ENCODE data around the gene SLC15A1. TPM values are rescaled to one million over a fixed set of nuclear protein-coding genes. Genes with fewer than 3 reads are reported as not detected.

Gene SLC15A1
- total RNA-seq, 2 experiments from 2014 or later, result not detected

DNA sequence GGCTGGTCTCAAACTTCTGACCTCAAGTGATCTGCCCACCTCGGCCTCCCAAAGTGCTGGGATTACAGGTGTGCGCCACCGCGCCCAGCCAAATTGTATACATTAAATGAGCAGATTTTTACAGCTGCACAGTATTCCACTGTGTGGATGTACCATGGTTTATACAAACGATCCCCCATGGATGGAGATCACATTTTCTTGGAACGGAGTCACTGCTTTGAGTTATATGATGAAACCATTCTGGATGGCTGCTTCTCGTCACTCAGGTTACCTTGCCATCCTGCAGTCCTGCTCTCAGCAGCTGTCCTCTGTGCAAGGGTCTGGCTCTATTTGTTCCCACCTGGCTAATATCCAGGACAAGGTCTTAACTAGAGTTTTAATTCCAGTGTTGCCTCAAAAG lies 39.1 kb upstream of the SLC15A1 start:
- BruUV-seq (replicated peaks), result no TSS peak
- Histone ChIP-seq H3K9me2 (ENCODE audit: insufficient read depth, low read length) (no peaks in the 10 kb centered on the region), H3K4me2 (ENCODE audit: low read length) (no peak overlapping the region), H3K4me1 (ENCODE audit: insufficient read depth, low read length, poor library complexity, severe bottlenecking) (no peaks in the 10 kb centered on the region), H3K4me3 (ENCODE audit: low read depth, low read length, poor library complexity, severe bottlenecking) (no peak overlapping the region), H4K20me1 (ENCODE audit: insufficient read depth, low read length) (no peaks in the 10 kb centered on the region), H3K79me2 (ENCODE audit: insufficient read depth, low read depth, low read length) (no peaks in the 10 kb centered on the region), H3K27ac (ENCODE audit: low read depth, low read length, poor library complexity, severe bottlenecking) (no peak overlapping the region), H3K9me3 (ENCODE audit: low read length) (no peaks in the 10 kb centered on the region), H2AFZ (ENCODE audit: low read length) (no peak overlapping the region), H3K36me3 (ENCODE audit: insufficient read depth, low read length) (no peaks in the 10 kb centered on the region; the same call in 1 of the 2 replicates)
- no peak for TF ChIP-seq EZH2phosphoT487 (IDR thresholded peaks at IDR 0.05; ENCODE audit: borderline replicate concordance, low read depth, low read length)
- TF ChIP-seq, protein P1, sequence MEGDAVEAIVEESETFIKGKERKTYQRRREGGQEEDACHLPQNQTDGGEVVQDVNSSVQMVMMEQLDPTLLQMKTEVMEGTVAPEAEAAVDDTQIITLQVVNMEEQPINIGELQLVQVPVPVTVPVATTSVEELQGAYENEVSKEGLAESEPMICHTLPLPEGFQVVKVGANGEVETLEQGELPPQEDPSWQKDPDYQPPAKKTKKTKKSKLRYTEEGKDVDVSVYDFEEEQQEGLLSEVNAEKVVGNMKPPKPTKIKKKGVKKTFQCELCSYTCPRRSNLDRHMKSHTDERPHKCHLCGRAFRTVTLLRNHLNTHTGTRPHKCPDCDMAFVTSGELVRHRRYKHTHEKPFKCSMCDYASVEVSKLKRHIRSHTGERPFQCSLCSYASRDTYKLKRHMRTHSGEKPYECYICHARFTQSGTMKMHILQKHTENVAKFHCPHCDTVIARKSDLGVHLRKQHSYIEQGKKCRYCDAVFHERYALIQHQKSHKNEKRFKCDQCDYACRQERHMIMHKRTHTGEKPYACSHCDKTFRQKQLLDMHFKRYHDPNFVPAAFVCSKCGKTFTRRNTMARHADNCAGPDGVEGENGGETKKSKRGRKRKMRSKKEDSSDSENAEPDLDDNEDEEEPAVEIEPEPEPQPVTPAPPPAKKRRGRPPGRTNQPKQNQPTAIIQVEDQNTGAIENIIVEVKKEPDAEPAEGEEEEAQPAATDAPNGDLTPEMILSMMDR (conservative IDR thresholded peaks at IDR 0.05; ENCODE audit: low read length), result no peak
- intact Hi-C loops (cut with micrococcal nuclease; ENCODE audit: unreplicated experiment), result no loop called here
- DNase-seq (ENCODE audit: low spot score), result no peak
- ChIA-PET CTCF (ENCODE audit: unreplicated experiment) (no interaction called here), POLR2A (no interaction called here)

DNA sequence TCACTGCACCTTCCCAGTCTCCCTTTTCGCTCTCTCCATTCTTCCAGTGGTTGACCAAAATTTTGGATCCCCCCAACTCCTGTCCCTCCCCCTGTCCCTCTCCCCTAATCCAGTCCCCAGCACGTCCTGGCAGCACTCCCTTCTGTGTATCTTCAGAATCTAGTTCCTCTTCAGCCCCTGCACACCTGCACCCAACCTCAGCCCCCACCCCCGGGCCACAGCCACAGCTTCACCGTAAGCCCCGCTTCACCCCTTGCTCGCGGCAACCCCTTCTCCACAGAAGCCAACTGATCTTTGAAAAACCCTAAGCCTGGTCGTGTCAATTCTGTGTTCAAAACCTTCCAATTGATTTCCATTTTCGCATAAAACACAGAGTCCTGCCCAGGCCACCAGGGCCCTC lies 35.5 kb upstream of the SLC15A1 start:
- no peaks in the 10 kb centered on the region for H3K9me2 ChIP-seq (ENCODE audit: insufficient read depth, low read length)
- H3K4me1 ChIP-seq (ENCODE audit: insufficient read depth, low read length, poor library complexity, severe bottlenecking), result no peaks in the 10 kb centered on the region
- no peak overlapping the region for H3K4me2 ChIP-seq (ENCODE audit: low read length)
- ChIA-PET POLR2A (no interaction called here), CTCF (ENCODE audit: unreplicated experiment) (no interaction called here)
- no peaks in the 10 kb centered on the region for H3K9me3 ChIP-seq (ENCODE audit: low read length)
- TF ChIP-seq, protein P1 (conservative IDR thresholded peaks at IDR 0.05; ENCODE audit: low read length), result no peak
- no peak for DNase-seq (ENCODE audit: low spot score)
- no peaks in the 10 kb centered on the region for H3K79me2 ChIP-seq (ENCODE audit: insufficient read depth, low read depth, low read length)
- H3K4me3 ChIP-seq (ENCODE audit: low read depth, low read length, poor library complexity, severe bottlenecking), result no peak overlapping the region
- H3K27ac ChIP-seq (ENCODE audit: low read depth, low read length, poor library complexity, severe bottlenecking), result no peak overlapping the region
- H4K20me1 ChIP-seq (ENCODE audit: insufficient read depth, low read length), result no peaks in the 10 kb centered on the region
- no TSS peak for BruUV-seq (replicated peaks)
- intact Hi-C loops (cut with micrococcal nuclease; ENCODE audit: unreplicated experiment), result no loop called here
- H3K36me3 ChIP-seq (ENCODE audit: insufficient read depth, low read length), result no peaks in the 10 kb centered on the region; the same call in 1 of the 2 replicates
- H2AFZ ChIP-seq (ENCODE audit: low read length), result no peak overlapping the region

DNA sequence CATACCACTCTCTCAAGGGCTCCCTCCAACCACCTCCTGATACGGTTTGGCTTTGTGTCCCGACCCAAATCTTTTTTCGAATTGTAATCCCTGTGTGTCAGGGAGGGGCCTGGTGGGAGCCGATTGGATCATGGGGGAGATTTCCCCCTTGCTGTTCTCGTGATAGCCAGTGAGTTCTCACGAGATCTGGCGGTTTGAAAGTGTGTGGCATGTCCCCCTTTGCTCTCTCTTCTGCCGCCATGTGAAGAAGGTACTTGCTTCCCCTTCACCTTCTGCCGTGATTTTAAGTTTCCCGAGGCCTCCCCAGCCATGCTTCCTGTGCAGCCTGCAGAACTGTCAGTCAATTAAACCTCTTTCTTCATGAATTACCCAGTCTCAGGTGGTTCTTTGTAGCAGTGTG lies 34.7 kb upstream of the SLC15A1 start:
- H3K36me3 ChIP-seq (ENCODE audit: insufficient read depth, low read length), result no peaks in the 10 kb centered on the region; the same call in 1 of the 2 replicates
- H3K4me2 ChIP-seq (ENCODE audit: low read length), result no peak overlapping the region
- no peak overlapping the region for H3K4me3 ChIP-seq (ENCODE audit: low read depth, low read length, poor library complexity, severe bottlenecking)
- no peak overlapping the region for H3K27ac ChIP-seq (ENCODE audit: low read depth, low read length, poor library complexity, severe bottlenecking)
- no peak for DNase-seq (ENCODE audit: low spot score)
- intact Hi-C loops (cut with micrococcal nuclease; ENCODE audit: unreplicated experiment), result no loop called here
- no peak for TF ChIP-seq EZH2phosphoT487 (IDR thresholded peaks at IDR 0.05; ENCODE audit: borderline replicate concordance, low read depth, low read length)
- TF ChIP-seq, protein P1 (conservative IDR thresholded peaks at IDR 0.05; ENCODE audit: low read length), result no peak
- H3K9me3 ChIP-seq (ENCODE audit: low read length), result no peaks in the 10 kb centered on the region
- BruUV-seq (replicated peaks), result no TSS peak
- no peaks in the 10 kb centered on the region for H3K9me2 ChIP-seq (ENCODE audit: insufficient read depth, low read length)
- no peaks in the 10 kb centered on the region for H3K79me2 ChIP-seq (ENCODE audit: insufficient read depth, low read depth, low read length)
- no peaks in the 10 kb centered on the region for H3K4me1 ChIP-seq (ENCODE audit: insufficient read depth, low read length, poor library complexity, severe bottlenecking)
- ChIA-PET POLR2A (no interaction called here), CTCF (ENCODE audit: unreplicated experiment) (no interaction called here)
- no peak overlapping the region for H2AFZ ChIP-seq (ENCODE audit: low read length)
- no peaks in the 10 kb centered on the region for H4K20me1 ChIP-seq (ENCODE audit: insufficient read depth, low read length)

All from OCI-LY7 (cell line).